ENCODE results near the gene SLC18A2. TPM values are rescaled to one million over a fixed set of nuclear protein-coding genes. Genes with fewer than 3 reads are reported as not detected.
"Not testable (repeated sequence)": the region's sequence is repeated elsewhere in the genome, so short reads cannot be mapped to it uniquely, and the experiment has no call there.

Gene SLC18A2
- total RNA-seq, 1 donor from 2014 or later, result under 0.01 TPM

GRCh38 chr10:117261501-117261900, 20.6 kb downstream of the SLC18A2 start:
- FAIRE-seq, result no peak
- DNase-seq (ENCODE audit: low spot score in 2 of 2), result no peak

DNA sequence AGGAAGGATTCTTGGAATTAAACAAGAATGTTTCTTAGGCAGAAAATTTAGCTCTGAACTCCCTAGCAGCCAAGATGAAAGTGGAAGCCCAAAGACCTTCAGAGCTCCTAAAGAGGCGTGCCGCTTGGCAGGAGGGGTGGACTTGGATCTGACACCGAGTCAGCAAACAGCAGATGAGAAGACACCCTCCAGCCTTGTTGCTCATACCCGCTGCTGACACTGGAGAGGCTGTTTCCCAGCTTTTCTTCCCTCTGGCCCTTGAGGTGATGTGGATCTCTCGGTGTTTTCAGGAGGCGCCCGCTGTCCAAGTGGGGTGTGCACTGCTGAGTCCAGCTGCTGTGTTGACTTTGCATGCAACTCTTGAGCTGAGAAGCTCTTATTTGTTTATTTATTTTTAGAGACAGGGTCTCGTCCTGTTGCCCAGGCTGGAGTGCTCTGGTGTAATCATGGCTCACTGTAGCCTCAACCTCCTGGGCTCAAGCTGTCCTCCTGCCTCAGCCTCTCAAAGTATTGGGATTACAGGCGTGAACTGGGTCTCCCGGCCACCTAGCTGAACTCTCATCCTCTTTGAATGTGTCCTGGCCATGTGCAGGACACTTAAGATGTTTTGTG, 21.5 kb downstream of the SLC18A2 start:
- FAIRE-seq (no peak), DNase-seq (ENCODE audit: low spot score in 2 of 2) (no peak)

DNA sequence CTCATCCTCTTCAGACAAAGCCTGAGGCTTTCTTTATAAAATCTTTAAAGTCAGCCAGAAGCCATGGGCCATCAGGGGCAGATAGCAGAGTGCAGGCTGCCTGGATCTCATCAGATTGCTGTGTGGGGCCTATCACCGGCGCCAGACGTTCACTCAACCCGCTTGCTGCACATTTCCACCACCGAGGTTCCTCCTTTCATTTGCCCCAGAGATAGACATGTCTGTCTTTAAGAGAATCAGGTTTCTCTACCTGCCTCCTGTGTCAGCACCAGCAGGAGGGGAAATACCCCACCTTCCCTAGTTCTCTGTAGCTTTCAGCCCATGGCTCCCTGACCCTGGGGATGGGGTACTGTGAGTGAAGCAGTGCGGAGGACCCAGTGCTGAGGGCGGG, 22.0 kb downstream of the SLC18A2 start:
- FAIRE-seq (no peak), DNase-seq (ENCODE audit: low spot score in 2 of 2) (no peak)

- FAIRE-seq (no peak), DNase-seq (ENCODE audit: low spot score in 2 of 2) (no peak)
Measured at GRCh38 chr10:117264782-117265181, 23.9 kb downstream of the SLC18A2 start.

DNA sequence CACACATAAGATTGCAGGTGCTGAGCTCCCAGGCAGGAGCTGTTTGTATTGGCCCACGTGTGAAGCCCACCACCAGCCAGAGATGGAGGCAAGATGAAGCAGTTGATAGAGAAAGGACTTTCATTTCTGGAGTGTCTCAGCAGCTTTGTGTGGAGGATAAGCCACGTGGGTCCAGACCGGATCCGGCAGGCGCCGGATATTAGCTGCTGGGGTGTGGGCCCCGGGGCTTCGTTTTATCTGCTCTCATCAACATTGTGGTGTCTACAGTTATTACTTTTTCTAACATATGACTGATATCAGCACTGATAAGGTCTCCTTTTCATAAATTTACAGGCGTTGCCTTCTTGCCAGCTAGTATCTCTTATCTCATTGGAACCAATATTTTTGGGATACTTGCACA, 25.5 kb downstream of the SLC18A2 start:
- FAIRE-seq, result no peak

GRCh38 chr10:117266812-117267211, 25.9 kb downstream of the SLC18A2 start:
- FAIRE-seq (no peak), DNase-seq (ENCODE audit: low spot score in 2 of 2) (no peak)

More for the DNA sequence above, 25.5 kb downstream of the SLC18A2 start:
- DNase-seq (ENCODE audit: low spot score in 2 of 2), result no peak

GRCh38 chr10:117268258-117268657, 27.3 kb downstream of the SLC18A2 start:
- FAIRE-seq (no peak), DNase-seq (ENCODE audit: low spot score in 2 of 2) (no peak)

DNA sequence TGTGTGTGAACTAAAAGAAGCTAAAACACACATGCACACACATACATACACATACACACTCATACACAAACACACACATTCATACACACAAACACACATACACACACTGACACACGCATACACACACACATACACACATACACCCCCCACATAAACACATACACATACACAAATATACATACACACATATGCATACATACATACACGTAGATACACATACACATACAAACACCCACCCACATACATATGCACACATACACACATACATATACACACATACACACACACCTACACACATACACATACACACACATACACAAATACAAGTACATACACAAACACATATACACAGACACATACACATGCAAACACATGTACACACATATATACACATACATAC, 28.0 kb downstream of the SLC18A2 start:
- DNase-seq (ENCODE audit: low spot score in 2 of 2) (no peak), FAIRE-seq (no peak)

DNA sequence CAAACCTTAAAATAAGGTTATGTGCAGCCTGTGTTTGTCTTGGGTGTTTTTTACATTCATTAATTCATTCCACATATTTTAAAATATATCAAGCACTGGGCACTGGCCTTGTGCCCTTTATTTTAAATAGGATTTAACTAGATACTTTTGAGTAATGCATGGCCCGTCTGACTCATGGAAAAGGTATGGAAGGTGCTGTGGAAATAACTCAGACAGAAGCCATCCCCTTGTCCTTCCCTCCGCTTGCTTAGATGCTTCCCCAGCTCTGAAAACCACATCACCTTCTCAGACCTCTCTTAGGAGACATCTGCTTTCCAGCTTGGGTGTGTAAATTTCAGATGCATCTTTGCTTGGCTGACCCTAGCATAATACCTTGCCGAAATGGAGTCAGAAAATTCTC, 30.5 kb downstream of the SLC18A2 start:
- no peak for FAIRE-seq

DNA sequence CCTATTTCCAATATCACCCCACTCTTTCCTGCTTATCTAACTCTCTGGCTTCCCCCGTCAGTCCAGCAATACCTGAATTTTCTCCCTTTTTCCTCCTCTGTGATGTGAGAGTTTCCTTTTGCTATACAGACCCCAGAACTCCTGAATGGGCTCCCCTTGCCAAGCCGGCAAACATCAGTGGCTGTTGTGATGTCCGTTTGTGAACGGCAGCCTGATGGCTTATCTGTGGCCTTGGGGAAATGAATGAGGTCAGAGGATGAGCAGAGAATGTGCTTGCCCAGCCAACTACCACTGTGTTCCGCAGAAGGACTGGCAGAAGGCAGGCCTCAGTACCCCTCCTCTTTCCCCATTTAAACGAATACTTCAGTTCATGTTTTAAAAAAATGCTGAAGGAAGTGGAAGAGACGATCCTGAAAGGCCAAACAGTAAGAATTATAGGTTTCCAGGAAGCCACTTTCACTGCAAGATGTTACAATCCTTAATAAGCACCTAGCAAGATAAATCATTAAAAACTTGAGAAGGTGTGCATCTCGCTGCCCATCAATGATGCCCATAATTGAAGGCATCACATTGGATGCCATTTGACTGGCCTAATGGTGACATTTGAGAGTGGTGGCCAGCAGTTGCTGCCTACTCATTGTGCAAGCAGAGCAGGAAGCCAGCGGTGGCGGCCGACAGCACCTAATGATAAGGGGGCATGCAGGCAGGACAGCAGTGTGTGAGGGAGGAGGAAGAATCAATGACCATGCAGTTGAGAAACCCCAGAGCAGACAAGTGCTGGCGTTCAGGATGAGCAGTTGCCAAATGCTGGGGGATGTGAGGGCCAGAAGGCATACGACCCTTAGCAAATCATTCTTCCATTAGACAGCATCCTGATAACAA, 31.5 kb downstream of the SLC18A2 start:
- DNase-seq (ENCODE audit: low spot score in 2 of 2), result no peak
- FAIRE-seq, result no peak

More for the DNA sequence above, 30.5 kb downstream of the SLC18A2 start:
- no peak for DNase-seq (ENCODE audit: low spot score in 2 of 2)

DNA sequence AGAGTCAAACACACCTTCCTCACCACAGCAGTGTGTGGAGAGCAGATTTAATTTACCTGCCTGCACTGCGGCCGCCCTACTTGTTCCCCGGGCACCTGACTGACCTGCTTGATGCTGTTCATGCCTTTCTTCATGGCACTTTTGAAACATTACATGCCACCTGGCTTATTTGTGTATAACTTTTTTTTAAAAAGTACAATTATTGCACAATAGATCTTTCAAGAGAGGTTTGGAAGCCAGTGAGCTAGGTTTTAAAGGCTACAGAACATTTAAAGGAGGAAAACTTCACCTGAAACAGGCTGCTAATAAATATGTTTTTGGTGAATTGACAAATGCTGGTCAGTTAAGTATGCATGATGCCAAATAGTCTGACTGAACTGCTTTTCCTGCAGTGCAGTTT, 33.1 kb downstream of the SLC18A2 start:
- DNase-seq (ENCODE audit: low spot score in 2 of 2), result no peak

GRCh38 chr10:117274509-117274908, 33.6 kb downstream of the SLC18A2 start:
- no peak for FAIRE-seq
- no peak for DNase-seq (ENCODE audit: low spot score in 2 of 2)

More for the DNA sequence above, 33.1 kb downstream of the SLC18A2 start:
- no peak for FAIRE-seq

DNA sequence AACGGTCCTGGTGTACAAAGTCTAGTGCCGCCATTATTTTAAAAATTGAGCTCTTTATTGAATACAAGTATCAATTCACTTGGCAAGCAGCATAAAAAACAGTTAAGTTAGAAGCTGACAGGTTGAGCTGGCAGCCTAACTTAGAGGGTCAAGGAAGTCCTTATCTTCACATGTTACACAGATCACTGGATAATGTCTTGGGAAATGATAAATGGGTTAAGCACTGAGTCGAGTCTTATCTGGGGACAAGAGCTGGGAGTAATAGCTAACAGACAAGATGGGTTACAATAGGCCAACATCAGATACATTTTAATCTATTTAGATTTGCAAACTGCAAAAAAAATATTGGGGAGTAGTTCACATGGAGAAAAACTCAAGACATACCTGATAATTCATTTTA, 34.2 kb downstream of the SLC18A2 start:
- no peak for DNase-seq (ENCODE audit: low spot score in 2 of 2)
- FAIRE-seq, result no peak

GRCh38 chr10:117277675-117278074, 36.8 kb downstream of the SLC18A2 start:
- FAIRE-seq, result no peak

GRCh38 chr10:117284716-117285494, 44.0 kb downstream of the SLC18A2 start:
- FAIRE-seq (no peak), DNase-seq (ENCODE audit: low spot score in 2 of 2) (no peak)

More at GRCh38 chr10:117277675-117278074, 36.8 kb downstream of the SLC18A2 start:
- no peak for DNase-seq (ENCODE audit: low spot score in 2 of 2)

DNA sequence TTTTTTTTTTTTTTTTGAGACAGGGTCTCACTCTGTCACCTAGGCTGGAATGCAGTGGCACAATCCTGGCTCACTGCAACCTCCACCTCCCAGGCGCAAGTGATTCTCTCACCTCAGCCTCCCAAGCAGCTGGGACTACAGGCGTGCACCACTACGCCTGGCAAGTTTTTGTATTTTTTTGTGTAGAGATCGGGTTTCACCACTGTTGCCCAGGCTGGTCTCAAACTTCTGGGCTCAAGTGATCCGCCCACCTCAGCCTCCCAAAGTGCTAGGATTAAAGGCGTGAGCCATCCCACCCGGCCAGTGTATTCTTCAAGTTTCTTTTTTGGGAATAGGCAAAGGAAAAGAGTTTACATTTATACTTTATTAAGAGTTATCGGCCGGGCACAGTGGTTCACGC, 50.0 kb downstream of the SLC18A2 start:
- not testable (repeated sequence) for FAIRE-seq; DNase-seq (ENCODE audit: low spot score in 2 of 2)

- FAIRE-seq, result no peak
- no peak for DNase-seq (ENCODE audit: low spot score in 2 of 2)
Measured at GRCh38 chr10:117294039-117294645, 53.2 kb downstream of the SLC18A2 start.

DNA sequence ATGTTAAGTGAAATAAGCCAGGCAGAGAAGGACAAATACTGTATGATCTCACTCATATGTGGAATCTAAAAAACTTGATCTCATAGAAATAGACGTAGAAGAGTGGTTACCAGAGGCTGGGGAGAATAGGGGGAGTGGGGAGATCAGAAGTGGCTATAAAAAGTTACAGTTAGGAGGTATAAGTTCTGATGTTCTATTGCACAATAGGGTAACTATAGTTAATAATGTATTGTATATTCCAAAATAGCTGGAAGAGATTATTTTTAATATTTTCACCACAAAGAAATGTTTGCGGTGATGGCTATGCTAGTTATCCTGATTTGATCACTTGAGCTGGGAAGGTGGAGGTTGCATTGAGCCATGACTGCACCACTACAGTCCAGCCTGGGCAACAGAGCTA, 53.8 kb downstream of the SLC18A2 start:
- FAIRE-seq, result no peak

GRCh38 chr10:117298219-117298618, 57.3 kb downstream of the SLC18A2 start:
- no peak for FAIRE-seq
- no peak for DNase-seq (ENCODE audit: low spot score in 2 of 2)

More for the DNA sequence above, 53.8 kb downstream of the SLC18A2 start:
- DNase-seq (ENCODE audit: low spot score in 2 of 2), result no peak

- FAIRE-seq (no peak), DNase-seq (ENCODE audit: low spot score in 2 of 2) (no peak)
Measured at GRCh38 chr10:117299435-117299834, 58.5 kb downstream of the SLC18A2 start.

DNA sequence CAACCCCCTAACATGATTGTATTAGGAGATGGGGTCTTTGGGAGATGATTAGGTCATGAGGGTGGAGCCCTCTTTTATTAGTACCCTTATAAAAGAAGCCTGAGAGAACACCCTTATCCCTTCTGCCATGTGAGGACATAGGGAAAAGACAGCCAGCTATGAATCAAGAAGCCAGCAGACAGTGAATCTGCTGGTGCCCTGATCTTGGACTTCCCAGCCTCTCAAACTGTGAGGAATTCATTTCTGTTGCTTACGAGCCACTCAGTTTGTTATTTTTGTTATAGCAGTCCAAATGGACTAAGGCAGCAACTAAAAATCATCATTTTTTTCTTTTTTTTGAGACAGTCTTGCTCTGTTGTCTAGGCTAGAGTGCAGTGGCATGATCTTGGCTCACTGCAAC, 59.8 kb downstream of the SLC18A2 start:
- FAIRE-seq (no peak), DNase-seq (ENCODE audit: low spot score in 2 of 2) (no peak)
